ENCODE measurements around the gene CRMP1. TPM values are rescaled to one million over a fixed set of nuclear protein-coding genes. Genes with fewer than 3 reads are reported as not detected.
"Not testable (repeated sequence)": the region's sequence is repeated elsewhere in the genome, so short reads cannot be mapped to it uniquely, and the experiment has no call there.

The CRMP1 gene
- total and polyA plus RNA-seq, 2 experiments from 2014 or later = 1.3 TPM; not detected in 1

- H3K4me1 ChIP-seq (ENCODE audit: insufficient read depth) = no peaks in the 10 kb centered on the region
- no peak for TF ChIP-seq EZH2phosphoT487 (IDR thresholded peaks at IDR 0.05; ENCODE audit: insufficient read depth, low read depth)
- TF ChIP-seq EZH2 (IDR thresholded peaks at IDR 0.05; ENCODE audit: insufficient read depth, poor library complexity, severe bottlenecking) = no peak
Measured at GRCh38 chr4:5815641-5816040, 77.2 kb downstream of the CRMP1 start.

GRCh38 chr4:5814421-5814820 is 78.5 kb downstream of the CRMP1 start:
- no peaks in the 10 kb centered on the region; the same call in 1 of the 2 replicates for H4K20me1 ChIP-seq (ENCODE audit: insufficient read depth)
- in situ Hi-C loops (cut with MboI) = loop anchor here (25.0 kb wide), 1 partner anchor 777 kb away; no protein-coding TSS in a partner anchor

More at GRCh38 chr4:5815641-5816040, 77.2 kb downstream of the CRMP1 start:
- H3K9ac ChIP-seq = no peak overlapping the region
- H4K20me1 ChIP-seq (ENCODE audit: insufficient read depth) = no peaks in the 10 kb centered on the region; the same call in 1 of the 2 replicates
- no peaks in the 10 kb centered on the region for H3K79me2 ChIP-seq (ENCODE audit: insufficient read depth)
- H3K36me3 ChIP-seq (ENCODE audit: low read depth) = peaks cover 23% of the 10 kb centered on the region
- no peaks in the 10 kb centered on the region for H3K9me2 ChIP-seq (ENCODE audit: insufficient read depth)
- H3K9me3 ChIP-seq (ENCODE audit: low read depth) = no peaks in the 10 kb centered on the region
- no peak overlapping the region for H3K4me3 ChIP-seq
- in situ Hi-C loops (cut with MboI) = loop anchor here (25.0 kb wide), 1 partner anchor 778 kb away; no protein-coding TSS in a partner anchor
- H3K27ac ChIP-seq = no peak overlapping the region
- no peaks in the 10 kb centered on the region for H3K27me3 ChIP-seq (replicated peaks; ENCODE audit: insufficient read depth)
- 89 to 95% methylated on average over 5 of the region's 5 CpGs for WGBS, 2 experiments (ENCODE audit: low coverage in 1 of 2, low lambda C conversion rate in 2 of 2, missing lambda C conversion rate in 2 of 2)
- H3K4me2 ChIP-seq (ENCODE audit: unreplicated experiment) = no peak overlapping the region
- 0 out of 2 replicates have a peak, but pooled peaks cover 4% of the 10 kb centered on the region for H3F3A ChIP-seq (ENCODE audit: insufficient read depth)
- no peak for DNase-seq
- no peak overlapping the region for H2AFZ ChIP-seq

GRCh38 chr4:5813882-5814255 is 79.0 kb downstream of the CRMP1 start:
- Histone ChIP-seq H3K79me2 (ENCODE audit: insufficient read depth) (no peaks in the 10 kb centered on the region), H3K27me3 (replicated peaks; ENCODE audit: insufficient read depth) (no peaks in the 10 kb centered on the region), H3K9me3 (ENCODE audit: low read depth) (no peaks in the 10 kb centered on the region), H3K27ac (no peak overlapping the region), H3K4me1 (ENCODE audit: insufficient read depth) (no peaks in the 10 kb centered on the region), H2AFZ (no peak overlapping the region), H3K36me3 (ENCODE audit: low read depth) (peaks cover 30% of the 10 kb centered on the region), H3F3A (ENCODE audit: insufficient read depth) (0 out of 2 replicates have a peak, but pooled peaks cover 4% of the 10 kb centered on the region), H3K9ac (no peak overlapping the region), H4K20me1 (ENCODE audit: insufficient read depth) (no peaks in the 10 kb centered on the region; the same call in 1 of the 2 replicates), H3K4me2 (ENCODE audit: unreplicated experiment) (no peak overlapping the region), H3K9me2 (ENCODE audit: insufficient read depth) (no peaks in the 10 kb centered on the region), H3K4me3 (no peak overlapping the region)
- in situ Hi-C loops (cut with MboI) = loop anchor here (25.0 kb wide), 1 partner anchor 777 kb away; no protein-coding TSS in a partner anchor
- no peak for DNase-seq
- 97 to 98% methylated on average over 7 of the region's 7 CpGs for WGBS, 2 experiments (ENCODE audit: low coverage in 1 of 2, low lambda C conversion rate in 2 of 2, missing lambda C conversion rate in 2 of 2)
- no peak for TF ChIP-seq EZH2 (IDR thresholded peaks at IDR 0.05; ENCODE audit: insufficient read depth, poor library complexity, severe bottlenecking)
- no peak for TF ChIP-seq EZH2phosphoT487 (IDR thresholded peaks at IDR 0.05; ENCODE audit: insufficient read depth, low read depth)

More at GRCh38 chr4:5814421-5814820, 78.5 kb downstream of the CRMP1 start:
- Histone ChIP-seq H3F3A (ENCODE audit: insufficient read depth) (0 out of 2 replicates have a peak, but pooled peaks cover 4% of the 10 kb centered on the region), H3K36me3 (ENCODE audit: low read depth) (peaks cover 24% of the 10 kb centered on the region), H2AFZ (no peak overlapping the region), H3K9me3 (ENCODE audit: low read depth) (no peaks in the 10 kb centered on the region), H3K9me2 (ENCODE audit: insufficient read depth) (no peaks in the 10 kb centered on the region), H3K27me3 (replicated peaks; ENCODE audit: insufficient read depth) (no peaks in the 10 kb centered on the region), H3K4me2 (ENCODE audit: unreplicated experiment) (no peak overlapping the region), H3K9ac (no peak overlapping the region), H3K79me2 (ENCODE audit: insufficient read depth) (no peaks in the 10 kb centered on the region), H3K4me1 (ENCODE audit: insufficient read depth) (no peaks in the 10 kb centered on the region), H3K4me3 (no peak overlapping the region), H3K27ac (no peak overlapping the region)
- 88% methylated on average over 6 of the region's 6 CpGs for WGBS, 2 experiments (ENCODE audit: low coverage in 1 of 2, low lambda C conversion rate in 2 of 2, missing lambda C conversion rate in 2 of 2)
- no peak for DNase-seq
- no peak for TF ChIP-seq EZH2 (IDR thresholded peaks at IDR 0.05; ENCODE audit: insufficient read depth, poor library complexity, severe bottlenecking)
- no peak for TF ChIP-seq EZH2phosphoT487 (IDR thresholded peaks at IDR 0.05; ENCODE audit: insufficient read depth, low read depth)

GRCh38 chr4:5812506-5813229 is 80.2 kb downstream of the CRMP1 start:
- Histone ChIP-seq H3K9me2 (ENCODE audit: insufficient read depth) (no peaks in the 10 kb centered on the region), H3K79me2 (ENCODE audit: insufficient read depth) (no peaks in the 10 kb centered on the region), H3K27ac (peak overlapping the region; percentile 34; the same call in 1 of the 2 replicates), H3K9me3 (ENCODE audit: low read depth) (no peaks in the 10 kb centered on the region), H3K27me3 (replicated peaks; ENCODE audit: insufficient read depth) (no peaks in the 10 kb centered on the region), H3K9ac (no peak overlapping the region), H3K4me1 (ENCODE audit: insufficient read depth) (no peaks in the 10 kb centered on the region), H3K36me3 (ENCODE audit: low read depth) (peaks cover 30% of the 10 kb centered on the region), H3F3A (ENCODE audit: insufficient read depth) (0 out of 2 replicates have a peak, but pooled peaks cover 4% of the 10 kb centered on the region), H3K4me2 (ENCODE audit: unreplicated experiment) (no peak overlapping the region), H4K20me1 (ENCODE audit: insufficient read depth) (no peaks in the 10 kb centered on the region; the same call in 1 of the 2 replicates), H2AFZ (no peak overlapping the region), H3K4me3 (no peak overlapping the region)
- in situ Hi-C loops (cut with MboI) = loop anchor here (25.0 kb wide), 1 partner anchor 775 kb away; no protein-coding TSS in a partner anchor
- peak; percentile 85 for DNase-seq
- TF ChIP-seq EZH2phosphoT487 (IDR thresholded peaks at IDR 0.05; ENCODE audit: insufficient read depth, low read depth) (no peak), EZH2 (IDR thresholded peaks at IDR 0.05; ENCODE audit: insufficient read depth, poor library complexity, severe bottlenecking) (no peak)
- WGBS, 2 experiments (ENCODE audit: low coverage in 1 of 2, low lambda C conversion rate in 2 of 2, missing lambda C conversion rate in 2 of 2) = 82 to 85% methylated on average over 9 of the region's 9 CpGs

- H3K9me3 ChIP-seq (ENCODE audit: low read depth); H3K9ac ChIP-seq; H3F3A ChIP-seq (ENCODE audit: insufficient read depth); H3K4me3 ChIP-seq; H3K4me2 ChIP-seq (ENCODE audit: unreplicated experiment); H4K20me1 ChIP-seq (ENCODE audit: insufficient read depth); H3K79me2 ChIP-seq (ENCODE audit: insufficient read depth); H3K4me1 ChIP-seq (ENCODE audit: insufficient read depth); H3K27me3 ChIP-seq (replicated peaks; ENCODE audit: insufficient read depth); H3K27ac ChIP-seq; H3K9me2 ChIP-seq (ENCODE audit: insufficient read depth); DNase-seq; H2AFZ ChIP-seq: not testable (repeated sequence)
- WGBS, 2 experiments (ENCODE audit: low coverage in 1 of 2, low lambda C conversion rate in 2 of 2, missing lambda C conversion rate in 2 of 2) = 83 to 100% methylated on average over 2 to 5 of the region's 5 CpGs
- in situ Hi-C loops (cut with MboI) = loop anchor here (25.0 kb wide), 1 partner anchor 775 kb away; no protein-coding TSS in a partner anchor
- H3K36me3 ChIP-seq (ENCODE audit: low read depth) = peaks cover 25% of the 10 kb centered on the region
Measured at GRCh38 chr4:5812057-5812456, 80.8 kb downstream of the CRMP1 start.
